ENCODE results near the gene ILKAP.
A peak's percentile ranks its signal among the peaks of the same experiment; 100 is the strongest.
"Not testable (repeated sequence)": the region's sequence is repeated elsewhere in the genome, so short reads cannot be mapped to it uniquely, and the experiment has no call there.

The ILKAP gene

GRCh38 chr2:238216651-238217184 is 13.2 kb upstream of the ILKAP start:
- no peak for DNase-seq
- in situ Hi-C loops (cut with HindIII; ENCODE audit: low pct_ligation_motif_present, low pct_unique_long_range_greater_than_20kb, low sequenced_read_pairs): no loop called here

GRCh38 chr2:238207006-238207405 is 3.5 kb upstream of the ILKAP start:
- in situ Hi-C loops (cut with HindIII; ENCODE audit: low pct_ligation_motif_present, low pct_unique_long_range_greater_than_20kb, low sequenced_read_pairs): no loop called here
- no peak for DNase-seq

- no peak for DNase-seq
- in situ Hi-C loops (cut with HindIII; ENCODE audit: low pct_ligation_motif_present, low pct_unique_long_range_greater_than_20kb, low sequenced_read_pairs): no loop called here
Measured at GRCh38 chr2:238203973-238204683, 633 bp upstream of the ILKAP start.

- DNase-seq: peak; percentile 6
- in situ Hi-C loops (cut with HindIII; ENCODE audit: low pct_ligation_motif_present, low pct_unique_long_range_greater_than_20kb, low sequenced_read_pairs): no loop called here
Measured at GRCh38 chr2:238202326-238203093, 985 bp downstream of the ILKAP start.

GRCh38 chr2:238190445-238190844 is 13.1 kb downstream of the ILKAP start:
- no peak for DNase-seq
- in situ Hi-C loops (cut with HindIII; ENCODE audit: low pct_ligation_motif_present, low pct_unique_long_range_greater_than_20kb, low sequenced_read_pairs): no loop called here

GRCh38 chr2:238187618-238188548 is 15.6 kb downstream of the ILKAP start:
- no peak for DNase-seq
- in situ Hi-C loops (cut with HindIII; ENCODE audit: low pct_ligation_motif_present, low pct_unique_long_range_greater_than_20kb, low sequenced_read_pairs): no loop called here

- no peak for DNase-seq
- in situ Hi-C loops (cut with HindIII; ENCODE audit: low pct_ligation_motif_present, low pct_unique_long_range_greater_than_20kb, low sequenced_read_pairs): no loop called here
Measured at GRCh38 chr2:238183821-238184220, 19.7 kb downstream of the ILKAP start.

GRCh38 chr2:238182362-238182761 is 21.1 kb downstream of the ILKAP start:
- in situ Hi-C loops (cut with HindIII; ENCODE audit: low pct_ligation_motif_present, low pct_unique_long_range_greater_than_20kb, low sequenced_read_pairs): no loop called here
- DNase-seq: no peak

GRCh38 chr2:238180554-238180953 is 22.9 kb downstream of the ILKAP start:
- DNase-seq: no peak
- in situ Hi-C loops (cut with HindIII; ENCODE audit: low pct_ligation_motif_present, low pct_unique_long_range_greater_than_20kb, low sequenced_read_pairs): no loop called here

GRCh38 chr2:238176613-238177012 is 26.9 kb downstream of the ILKAP start:
- DNase-seq: no peak
- in situ Hi-C loops (cut with HindIII; ENCODE audit: low pct_ligation_motif_present, low pct_unique_long_range_greater_than_20kb, low sequenced_read_pairs): no loop called here

GRCh38 chr2:238174701-238175100 is 28.8 kb downstream of the ILKAP start:
- in situ Hi-C loops (cut with HindIII; ENCODE audit: low pct_ligation_motif_present, low pct_unique_long_range_greater_than_20kb, low sequenced_read_pairs): no loop called here
- DNase-seq: no peak

- in situ Hi-C loops (cut with HindIII; ENCODE audit: low pct_ligation_motif_present, low pct_unique_long_range_greater_than_20kb, low sequenced_read_pairs): no loop called here
- DNase-seq: no peak
Measured at GRCh38 chr2:238174291-238174690, 29.2 kb downstream of the ILKAP start.

GRCh38 chr2:238173692-238174091 is 29.8 kb downstream of the ILKAP start:
- in situ Hi-C loops (cut with HindIII; ENCODE audit: low pct_ligation_motif_present, low pct_unique_long_range_greater_than_20kb, low sequenced_read_pairs): no loop called here
- DNase-seq: no peak

- DNase-seq: no peak
- in situ Hi-C loops (cut with HindIII; ENCODE audit: low pct_ligation_motif_present, low pct_unique_long_range_greater_than_20kb, low sequenced_read_pairs): no loop called here
Measured at GRCh38 chr2:238172439-238172838, 31.1 kb downstream of the ILKAP start.

- no peak for DNase-seq
- in situ Hi-C loops (cut with HindIII; ENCODE audit: low pct_ligation_motif_present, low pct_unique_long_range_greater_than_20kb, low sequenced_read_pairs): no loop called here
Measured at GRCh38 chr2:238171575-238172187, 31.8 kb downstream of the ILKAP start.

GRCh38 chr2:238171072-238171431 is 32.4 kb downstream of the ILKAP start:
- in situ Hi-C loops (cut with HindIII; ENCODE audit: low pct_ligation_motif_present, low pct_unique_long_range_greater_than_20kb, low sequenced_read_pairs); DNase-seq: not testable (repeated sequence)

GRCh38 chr2:238170386-238171071 is 33.0 kb downstream of the ILKAP start:
- in situ Hi-C loops (cut with HindIII; ENCODE audit: low pct_ligation_motif_present, low pct_unique_long_range_greater_than_20kb, low sequenced_read_pairs): no loop called here
- no peak for DNase-seq

- in situ Hi-C loops (cut with HindIII; ENCODE audit: low pct_ligation_motif_present, low pct_unique_long_range_greater_than_20kb, low sequenced_read_pairs): no loop called here
- DNase-seq: peak; percentile 91
Measured at GRCh38 chr2:238169708-238170251, 33.7 kb downstream of the ILKAP start.

All from ACHN (cell line).